Panc1 (cell line): ENCODE measurements around the gene FCN1. TPM values are rescaled to one million over a fixed set of nuclear protein-coding genes. Genes with fewer than 3 reads are reported as not detected.

ENCODE experiments used
- ATAC-seq: fragments of 200-7000 bp; cut with Tn5 transposase; 2 replicates; pipeline ENCODE4 v1.9.1; 2020; ENCODE audit warnings: mild to moderate bottlenecking, moderate library complexity
- BruUV-seq: library from RNA; stranded (reverse); fragments of 400-500 nt; replicated peaks from 2 replicates; lab custom pipeline; 2021; lab: Mats Ljungman, UMichigan
- CTCF ChIA-PET: fragments of 300-600 bp; sonication (Branson Sonifier 250); formaldehyde crosslinking; loops from one replicate; lab custom pipeline; 2022; ENCODE audit warnings: antibody characterized with exemption; lab: Charles Lee
- POLR2A ChIA-PET: fragments of 300-600 bp; sonication (Branson Sonifier 250); formaldehyde crosslinking; loops from one replicate; lab custom pipeline; 2022; ENCODE audit warnings: antibody characterized with exemption; lab: Charles Lee
- DNase-seq: peaks from one replicate; pipeline ENCODE4 v3.0.0-alpha.2; 2010; ENCODE audit warnings: low read depth, low spot score
- H3K27ac ChIP-seq: 2 replicates; pipeline ENCODE4 v1.5.1; 2011; ENCODE audit warnings: mild to moderate bottlenecking, low read length, inconsistent platforms
- H3K27me3 ChIP-seq: fragments of 200-500 bp; sonication (Bioruptor generic); 2 replicates; pipeline ENCODE4 v1.6.0; 2014; ENCODE audit warnings: low read length, inconsistent platforms; ENCODE audit not compliant: control insufficient read depth, insufficient read depth
- H3K36me3 ChIP-seq: fragments of 200-500 bp; sonication (Bioruptor generic); 2 replicates; pipeline ENCODE4 v1.5.1; 2014; ENCODE audit warnings: inconsistent platforms, mild to moderate bottlenecking, low read length, moderate library complexity; ENCODE audit not compliant: control insufficient read depth, insufficient read depth
- H3K4me1 ChIP-seq: 2 replicates; pipeline ENCODE4 v1.5.1; 2011; ENCODE audit warnings: inconsistent platforms, mild to moderate bottlenecking, low read length, moderate library complexity; ENCODE audit not compliant: control insufficient read depth, insufficient read depth
- H3K4me3 ChIP-seq, 2 experiments: 2 replicates each; pipeline ENCODE4 v1.5.1; 2011 to 2012; ENCODE audit warnings: low read depth in 2 of 2, low read length in 2 of 2, mild to moderate bottlenecking in 2 of 2, inconsistent platforms in 1 of 2, moderate library complexity in 1 of 2
- H3K9me3 ChIP-seq: fragments of 200-500 bp; sonication (Bioruptor generic); 2 replicates; pipeline ENCODE4 v1.5.1; 2014; ENCODE audit warnings: low read depth, mild to moderate bottlenecking, inconsistent platforms, low read length, moderate library complexity; ENCODE audit not compliant: control insufficient read depth, insufficient read depth
- POLR2AphosphoS5 ChIP-seq: IDR thresholded peaks from 2 replicates; pipeline ENCODE4 v1.6.1; 2012; ENCODE audit warnings: mild to moderate bottlenecking, low read depth, low read length, moderate library complexity
- REST ChIP-seq, 2 experiments: IDR thresholded peaks; 2 replicates each; pipeline ENCODE4 v1.6.1; 2011 to 2012; ENCODE audit warnings: low read depth in 2 of 2, control low read depth in 1 of 2, low read length in 1 of 2, mild to moderate bottlenecking in 1 of 2, moderate library complexity in 1 of 2; ENCODE audit not compliant: insufficient read depth in 1 of 2
- SIN3A ChIP-seq: IDR thresholded peaks from 2 replicates; pipeline ENCODE4 v1.6.1; 2012; ENCODE audit warnings: low read depth, mild to moderate bottlenecking, low read length, moderate library complexity, borderline replicate concordance; ENCODE audit not compliant: insufficient read depth
- TCF7L2 ChIP-seq: IDR thresholded peaks from 2 replicates; pipeline ENCODE4 v1.6.1; 2011; ENCODE audit warnings: mild to moderate bottlenecking, low read depth, low read length, inconsistent platforms
- in situ Hi-C: cut with HindIII; loops from 2 replicates; pipeline ENCODE4 v1.10.0; 2016; ENCODE audit warnings: low sequenced_read_pairs, low pct_unique_long_range_greater_than_20kb
- intact Hi-C: fragments of 100-400 bp; cut with micrococcal nuclease; formaldehyde crosslinking; loops from one replicate; pipeline ENCODE4 v1.10.0; 2022; ENCODE audit not compliant: unreplicated experiment
- total RNA-seq: library from RNA; stranded (reverse); gene quantifications from one replicate; pipeline ENCODE4 v1.2.1, GENCODE V29; 2021; ENCODE audit not compliant: unreplicated experiment
- TF ChIP-seq, protein P1 (sequence below): fragments of 450-650 bp; IDR thresholded peaks from 2 replicates; pipeline ENCODE4 v1.5.1; 2017; ENCODE audit warnings: mild to moderate bottlenecking

FCN1 gene
- total RNA-seq, 1 experiment from 2014 or later = not detected

- ATAC-seq = no peak
- in situ Hi-C loops (no loop called here), intact Hi-C loops (no loop called here)
- DNase-seq = no peak
- no peak overlapping the region for H3K27ac ChIP-seq
- no peaks in the 10 kb centered on the region for H3K36me3 ChIP-seq
- no TSS peak for BruUV-seq
- no peak overlapping the region for H3K4me3 ChIP-seq
- CTCF ChIA-PET = no interaction called here
- H3K9me3 ChIP-seq = no peaks in the 10 kb centered on the region
- POLR2A ChIA-PET = no interaction called here
- no peaks in the 10 kb centered on the region for H3K27me3 ChIP-seq
- H3K4me1 ChIP-seq = no peaks in the 10 kb centered on the region
- TF ChIP-seq SIN3A (no peak), POLR2AphosphoS5 (no peak)
Measured at GRCh38 chr9:134962065-134962972, 44.6 kb upstream of the FCN1 start.

- POLR2A ChIA-PET = no interaction called here
- ATAC-seq (no peak), DNase-seq (no peak)
- no peak overlapping the region for H3K27ac ChIP-seq
- no peaks in the 10 kb centered on the region for H3K4me1 ChIP-seq
- no peak overlapping the region for H3K4me3 ChIP-seq
- intact Hi-C loops (no loop called here), in situ Hi-C loops (no loop called here)
- H3K27me3 ChIP-seq = no peaks in the 10 kb centered on the region
- no peaks in the 10 kb centered on the region for H3K36me3 ChIP-seq
- no peaks in the 10 kb centered on the region for H3K9me3 ChIP-seq
- TF ChIP-seq TCF7L2 (no peak), REST (IDR thresholded peaks at IDR 0.05; ENCODE audit: insufficient read depth in 1 of 2, low read depth in 2 of 2, low read length in 1 of 2) (no peak), POLR2AphosphoS5 (no peak), SIN3A (no peak)
- TF ChIP-seq, protein P1, sequence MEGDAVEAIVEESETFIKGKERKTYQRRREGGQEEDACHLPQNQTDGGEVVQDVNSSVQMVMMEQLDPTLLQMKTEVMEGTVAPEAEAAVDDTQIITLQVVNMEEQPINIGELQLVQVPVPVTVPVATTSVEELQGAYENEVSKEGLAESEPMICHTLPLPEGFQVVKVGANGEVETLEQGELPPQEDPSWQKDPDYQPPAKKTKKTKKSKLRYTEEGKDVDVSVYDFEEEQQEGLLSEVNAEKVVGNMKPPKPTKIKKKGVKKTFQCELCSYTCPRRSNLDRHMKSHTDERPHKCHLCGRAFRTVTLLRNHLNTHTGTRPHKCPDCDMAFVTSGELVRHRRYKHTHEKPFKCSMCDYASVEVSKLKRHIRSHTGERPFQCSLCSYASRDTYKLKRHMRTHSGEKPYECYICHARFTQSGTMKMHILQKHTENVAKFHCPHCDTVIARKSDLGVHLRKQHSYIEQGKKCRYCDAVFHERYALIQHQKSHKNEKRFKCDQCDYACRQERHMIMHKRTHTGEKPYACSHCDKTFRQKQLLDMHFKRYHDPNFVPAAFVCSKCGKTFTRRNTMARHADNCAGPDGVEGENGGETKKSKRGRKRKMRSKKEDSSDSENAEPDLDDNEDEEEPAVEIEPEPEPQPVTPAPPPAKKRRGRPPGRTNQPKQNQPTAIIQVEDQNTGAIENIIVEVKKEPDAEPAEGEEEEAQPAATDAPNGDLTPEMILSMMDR = no peak
- CTCF ChIA-PET = no interaction called here
- BruUV-seq = no TSS peak
Measured at GRCh38 chr9:134961331-134962064, 43.8 kb upstream of the FCN1 start.
